Astrocyte (in vitro differentiated cells and primary cell): ENCODE data around the gene TNFSF13B.

Experiments used
- CTCF ChIP-seq: IDR thresholded peaks from 2 replicates; pipeline ENCODE4 v1.5.1; 2011; ENCODE audit warnings: low read depth, mild to moderate bottlenecking, inconsistent platforms, low read length, moderate library complexity; ENCODE audit not compliant: insufficient read depth
- EZH2 ChIP-seq: IDR thresholded peaks from 2 replicates; pipeline ENCODE4 v1.6.1; 2012; ENCODE audit warnings: mild to moderate bottlenecking, low read length, inconsistent platforms; ENCODE audit not compliant: insufficient read depth

GRCh38 chr13:108273429-108274118, 4.1 kb downstream of the TNFSF13B start:
- no peak for TF ChIP-seq CTCF
- TF ChIP-seq EZH2: no peak
